MG63 (cell line): ENCODE data around the gene PITPNM2. TPM values are rescaled to one million over a fixed set of nuclear protein-coding genes. Genes with fewer than 3 reads are reported as not detected.
"Not testable (repeated sequence)": the region's sequence is repeated elsewhere in the genome, so short reads cannot be mapped to it uniquely, and the experiment has no call there.

Experiments used
- DNase-seq: peaks from one replicate; pipeline ENCODE4 v3.0.0-alpha.2; 2020
- H3K27me3 ChIP-seq: fragments of 250-450 bp; sonication (Bioruptor Pico); 2 replicates; pipeline ENCODE4 v1.5.1; 2020; ENCODE audit warnings: mild to moderate bottlenecking, moderate library complexity
- H3K36me3 ChIP-seq: fragments of 250-450 bp; sonication (Bioruptor Pico); 2 replicates; pipeline ENCODE4 v1.5.1; 2020; ENCODE audit warnings: mild to moderate bottlenecking, moderate library complexity
- H3K4me3 ChIP-seq: fragments of 250-450 bp; sonication (Bioruptor Pico); 2 replicates; pipeline ENCODE4 v1.5.1; 2020; ENCODE audit warnings: mild to moderate bottlenecking, moderate library complexity
- H3K9me3 ChIP-seq: fragments of 250-450 bp; sonication (Bioruptor Pico); 2 replicates; pipeline ENCODE4 v1.5.1; 2020; ENCODE audit warnings: mild to moderate bottlenecking, moderate library complexity
- total RNA-seq: library from RNA; depleted of rRNA; stranded (reverse); fragments of >200 nt; shearing (Covaris generic); gene quantifications from 2 replicates; pipeline ENCODE4 v1.2.3, GENCODE V29; 2014; ENCODE audit warnings: low replicate concordance; rRNA removed

The PITPNM2 gene
- total RNA-seq, 1 experiment from 2014 or later = 1.6 TPM

DNA sequence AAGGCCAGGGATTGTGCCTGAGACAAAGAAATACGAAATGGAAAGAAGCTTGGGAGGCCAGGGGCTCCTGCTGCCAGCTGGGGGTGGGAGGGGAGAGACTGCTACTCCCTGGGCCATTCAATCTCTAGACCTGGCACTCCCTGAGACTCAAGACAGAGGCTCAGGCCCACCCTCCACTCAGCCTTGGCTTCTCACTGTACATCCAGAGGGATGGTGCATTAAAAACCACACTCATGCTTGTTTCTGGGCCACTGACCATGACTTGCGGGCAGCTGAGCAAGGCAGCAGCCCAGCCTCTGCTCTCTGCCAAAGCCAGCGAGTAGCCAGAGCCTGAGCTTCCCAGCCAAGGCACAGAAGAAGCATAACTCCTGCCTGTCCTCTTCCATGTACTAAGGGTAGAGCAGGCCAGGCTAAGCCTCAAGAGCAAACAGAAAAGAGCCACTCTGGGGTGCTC, 41.5 kb downstream of the PITPNM2 start:
- Histone ChIP-seq H3K27me3 (no peaks in the 10 kb centered on the region), H3K4me3 (no peak overlapping the region), H3K9me3 (no peaks in the 10 kb centered on the region), H3K36me3 (peaks cover 11% of the 10 kb centered on the region)
- peak; percentile 22 for DNase-seq

DNA sequence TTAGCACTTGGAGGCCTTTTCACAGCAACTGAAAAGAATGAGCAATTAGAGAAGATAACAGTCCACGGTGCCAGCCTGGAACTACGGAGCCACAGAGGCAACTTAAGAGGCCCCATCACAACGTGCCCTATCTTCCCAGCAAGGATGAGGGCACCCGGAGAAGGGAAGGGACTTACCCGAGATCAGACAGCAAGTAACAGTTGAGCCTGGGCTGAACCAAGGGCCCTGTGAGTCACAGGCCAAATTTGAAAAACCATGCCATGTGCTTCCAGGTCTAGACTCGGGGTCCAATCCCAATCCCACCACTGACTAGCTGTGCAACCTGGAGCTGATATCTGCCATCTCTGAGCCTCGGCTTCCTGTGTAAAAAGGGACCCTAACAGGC, 42.2 kb downstream of the PITPNM2 start:
- Histone ChIP-seq H3K9me3 (no peaks in the 10 kb centered on the region), H3K4me3 (no peak overlapping the region), H3K36me3 (peaks cover 11% of the 10 kb centered on the region), H3K27me3 (no peaks in the 10 kb centered on the region)
- no peak for DNase-seq

DNA sequence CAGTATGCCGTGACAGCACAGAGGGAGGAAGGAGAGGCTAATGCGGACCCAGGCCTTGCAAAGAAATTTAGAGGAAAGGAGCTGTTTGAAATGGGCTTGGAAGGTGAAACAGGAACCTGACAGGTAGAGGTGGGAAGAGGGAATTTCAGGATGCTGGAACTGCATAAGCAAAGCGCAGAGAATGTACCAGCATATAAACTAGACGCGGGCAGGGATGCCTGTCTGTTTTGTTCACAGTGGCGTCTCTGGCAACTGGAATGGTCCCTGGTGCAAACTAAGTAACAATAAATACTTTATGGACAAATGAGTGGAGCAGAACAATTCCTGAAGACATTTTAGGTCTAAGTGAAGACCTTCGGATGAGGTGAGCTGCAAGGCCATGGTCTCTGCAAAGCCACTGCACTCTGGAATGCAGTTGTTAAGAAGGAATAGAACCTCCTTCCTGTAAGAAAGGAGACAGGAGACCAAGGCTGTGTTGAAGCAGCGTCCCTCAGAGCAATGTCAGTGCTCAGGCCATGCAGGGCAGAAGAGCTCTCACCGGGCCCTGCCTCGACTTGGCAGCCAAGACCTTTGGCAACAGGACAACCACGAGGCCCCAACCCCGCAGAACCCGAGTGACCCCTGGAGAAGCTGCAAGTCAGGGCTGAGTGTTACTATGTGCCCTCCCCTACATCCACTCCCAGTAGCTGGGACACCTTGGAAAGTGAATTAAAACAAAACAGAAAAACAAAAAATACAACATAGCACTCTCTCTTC, 42.8 kb downstream of the PITPNM2 start:
- peaks cover 11% of the 10 kb centered on the region for H3K36me3 ChIP-seq
- no peak overlapping the region for H3K4me3 ChIP-seq
- H3K27me3 ChIP-seq = no peaks in the 10 kb centered on the region
- DNase-seq = no peak
- no peaks in the 10 kb centered on the region for H3K9me3 ChIP-seq

GRCh38 chr12:123106640-123107359, 44.1 kb downstream of the PITPNM2 start:
- no peaks in the 10 kb centered on the region for H3K9me3 ChIP-seq
- no peaks in the 10 kb centered on the region for H3K27me3 ChIP-seq
- no peak for DNase-seq
- no peak overlapping the region for H3K4me3 ChIP-seq
- H3K36me3 ChIP-seq = peaks cover 11% of the 10 kb centered on the region

GRCh38 chr12:123105211-123105826, 45.6 kb downstream of the PITPNM2 start:
- Histone ChIP-seq H3K36me3 (peaks cover 11% of the 10 kb centered on the region), H3K4me3 (no peak overlapping the region), H3K27me3 (no peaks in the 10 kb centered on the region), H3K9me3 (no peaks in the 10 kb centered on the region)
- no peak for DNase-seq

DNA sequence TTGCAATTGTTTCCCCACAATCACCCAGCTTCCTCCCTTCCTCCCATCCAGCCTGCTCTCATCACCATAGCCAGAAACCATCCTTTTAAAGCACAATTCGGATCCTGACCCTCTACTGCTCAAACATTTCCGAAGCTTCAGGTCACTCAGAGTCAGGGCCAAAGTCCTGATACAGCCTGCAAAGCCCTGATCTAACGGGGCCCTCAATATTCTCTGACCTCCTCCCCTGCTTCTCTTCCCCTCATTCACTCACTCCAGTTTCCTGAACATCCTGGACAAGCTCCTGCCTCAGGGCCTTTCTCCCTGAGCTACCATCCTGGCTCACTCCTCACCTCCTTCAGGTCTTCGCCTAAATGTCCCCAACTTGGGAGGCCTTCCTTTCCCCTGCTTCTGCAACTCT, 46.1 kb downstream of the PITPNM2 start:
- Histone ChIP-seq H3K4me3 (no peak overlapping the region), H3K36me3 (peaks cover 11% of the 10 kb centered on the region), H3K27me3 (no peaks in the 10 kb centered on the region), H3K9me3 (no peaks in the 10 kb centered on the region)
- no peak for DNase-seq

DNA sequence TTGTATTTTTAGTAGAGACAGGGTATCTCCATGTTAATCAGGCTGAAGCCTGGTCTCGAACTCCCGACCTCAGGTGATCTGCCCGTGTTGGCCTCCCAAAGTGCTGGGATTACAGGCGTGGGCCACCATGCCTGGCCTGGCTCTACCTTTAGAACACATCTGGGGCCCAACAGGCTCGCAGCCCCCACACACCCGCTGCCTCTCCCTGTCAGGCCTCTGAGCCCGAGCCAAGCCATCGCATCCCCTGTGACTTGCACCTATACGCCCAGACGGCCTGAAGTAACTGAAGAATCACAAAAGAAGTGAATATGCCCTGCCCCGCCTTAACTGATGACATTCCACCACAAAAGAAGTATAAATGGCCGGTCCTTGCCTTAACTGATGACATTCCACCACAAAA, 46.8 kb downstream of the PITPNM2 start:
- H3K36me3 ChIP-seq, H3K9me3 ChIP-seq, DNase-seq, H3K4me3 ChIP-seq, H3K27me3 ChIP-seq: not testable (repeated sequence)

DNA sequence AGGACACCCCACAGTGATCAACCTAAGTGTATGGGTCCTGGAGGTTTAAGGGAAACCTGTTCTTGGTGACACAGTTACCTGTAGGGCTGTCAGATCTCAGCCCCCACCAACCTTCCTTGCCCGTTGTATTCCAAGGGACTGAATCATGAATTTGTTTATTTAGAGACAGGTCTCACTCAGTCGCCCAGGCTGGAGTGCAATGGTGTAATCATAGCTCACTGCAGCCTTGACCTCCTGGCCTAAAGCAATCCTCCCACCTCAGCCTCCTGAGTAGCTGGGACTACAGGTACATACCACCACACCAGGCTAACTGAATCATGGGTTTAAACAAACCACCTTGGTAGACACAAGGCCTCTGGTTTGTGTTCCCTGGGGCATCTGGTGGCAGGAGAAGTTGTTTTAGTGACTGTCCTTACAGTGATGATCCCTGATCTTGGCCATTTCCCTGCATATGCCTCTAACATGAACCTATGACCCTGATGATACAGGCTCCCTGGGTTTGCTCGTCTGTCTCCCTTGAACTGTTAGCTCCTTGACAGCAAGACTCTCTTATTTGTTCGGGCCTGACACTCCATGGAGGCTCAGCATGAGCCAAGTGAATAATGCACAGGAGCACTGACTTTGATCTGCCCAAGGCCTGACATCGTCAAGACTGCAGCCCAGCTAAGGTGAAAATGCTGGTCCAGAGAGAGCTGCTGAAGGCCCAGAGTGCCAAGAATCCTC, 47.9 kb downstream of the PITPNM2 start:
- no peaks in the 10 kb centered on the region; the same call in 1 of the 2 replicates for H3K36me3 ChIP-seq
- DNase-seq = no peak
- no peak overlapping the region for H3K4me3 ChIP-seq
- no peaks in the 10 kb centered on the region for H3K27me3 ChIP-seq
- no peaks in the 10 kb centered on the region for H3K9me3 ChIP-seq

DNA sequence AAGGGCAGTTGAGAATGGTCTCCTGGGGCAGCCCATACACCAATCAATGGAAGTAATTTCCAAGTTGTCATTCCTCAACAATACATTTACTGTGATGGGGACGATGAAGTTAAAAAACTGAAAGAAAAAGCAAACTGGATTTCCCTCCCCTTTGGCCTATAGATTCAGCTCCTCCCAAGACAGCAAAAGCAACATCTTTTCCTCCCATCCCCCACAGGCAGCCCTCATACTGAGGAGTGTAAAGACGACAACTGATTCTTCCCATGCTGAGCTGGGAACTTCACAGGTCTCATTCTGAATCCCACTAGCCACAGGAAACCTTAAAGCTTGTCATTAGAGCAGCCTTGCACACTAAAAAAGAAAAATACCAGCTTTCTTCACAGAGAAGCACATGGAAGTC, 48.5 kb downstream of the PITPNM2 start:
- Histone ChIP-seq H3K4me3 (no peak overlapping the region), H3K27me3 (no peaks in the 10 kb centered on the region), H3K36me3 (no peaks in the 10 kb centered on the region; the same call in 1 of the 2 replicates), H3K9me3 (no peaks in the 10 kb centered on the region)
- DNase-seq = no peak

DNA sequence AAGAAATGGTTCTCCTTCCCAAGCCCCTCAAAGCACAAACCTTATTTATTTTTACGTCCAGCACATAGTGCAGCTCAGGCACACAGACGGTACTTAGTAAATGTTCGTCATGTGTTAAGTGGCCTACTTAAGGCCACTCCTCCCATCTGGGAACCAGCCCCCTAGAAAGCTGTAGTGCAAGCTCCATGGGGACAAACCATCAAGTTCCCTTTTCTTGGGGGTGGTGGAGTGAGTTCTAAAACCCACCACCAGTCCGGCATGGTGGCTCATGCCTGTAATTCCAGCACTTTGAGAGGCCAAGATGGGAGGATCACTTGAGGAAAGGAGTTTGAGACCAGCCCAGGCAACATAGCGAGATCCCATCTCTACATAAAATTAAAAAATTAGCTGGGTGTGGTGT, 49.4 kb downstream of the PITPNM2 start:
- no peaks in the 10 kb centered on the region for H3K27me3 ChIP-seq
- no peak overlapping the region for H3K4me3 ChIP-seq
- H3K9me3 ChIP-seq = no peaks in the 10 kb centered on the region
- H3K36me3 ChIP-seq = no peaks in the 10 kb centered on the region; the same call in 1 of the 2 replicates
- no peak for DNase-seq

Other genes with a start within 250 kb of the PITPNM2 start
- 6.4 and 10.0 TPM in 2 replicates for gene ABCB9, start 184.6 kb downstream of the PITPNM2 start, total RNA-seq
- gene OGFOD2, start 175.8 kb downstream of the PITPNM2 start, total RNA-seq = 15.9 and 24.2 TPM in 2 replicates
- gene ARL6IP4, start 170.4 kb downstream of the PITPNM2 start, total RNA-seq = 276 and 413 TPM in 2 replicates
- gene MPHOSPH9, start 82.1 kb upstream of the PITPNM2 start, total RNA-seq = 16.0 and 20.7 TPM in 2 replicates
- gene MTRFR, start 82.3 kb upstream of the PITPNM2 start, total RNA-seq = 17.6 and 27.1 TPM in 2 replicates
- 145 and 192 TPM in 2 replicates for gene CDK2AP1, start 120.8 kb upstream of the PITPNM2 start, total RNA-seq
- 9.7 and 13.8 TPM in 2 replicates for gene SBNO1, start 213.8 kb upstream of the PITPNM2 start, total RNA-seq
- gene KMT5A, start 233.0 kb upstream of the PITPNM2 start, total RNA-seq = 53.0 and 76.8 TPM in 2 replicates